WERI-Rb-1 (cell line): ENCODE data around the gene MAD1L1.

Experiments used
- DNase-seq: peaks from one replicate; pipeline ENCODE4 v3.0.0-alpha.2; 2020
- H3K27ac ChIP-seq: fragments of 250-450 bp; sonication (Bioruptor Pico); 2 replicates; pipeline ENCODE4 v1.5.1; 2020; ENCODE audit warnings: mild to moderate bottlenecking, moderate library complexity
- H3K27me3 ChIP-seq: fragments of 250-450 bp; sonication (Bioruptor Pico); 2 replicates; pipeline ENCODE4 v1.5.1; 2021; ENCODE audit warnings: mild to moderate bottlenecking, low read depth, moderate library complexity; ENCODE audit not compliant: insufficient read depth, severe bottlenecking
- H3K36me3 ChIP-seq: fragments of 250-450 bp; sonication (Bioruptor Pico); 2 replicates; pipeline ENCODE4 v1.5.1; 2020; ENCODE audit warnings: mild to moderate bottlenecking, moderate library complexity
- H3K4me3 ChIP-seq: 2 replicates; pipeline ENCODE4 v1.5.1; 2011; ENCODE audit warnings: low read depth, mild to moderate bottlenecking, control low read depth, low read length
- H3K9me3 ChIP-seq: fragments of 250-450 bp; sonication (Bioruptor Pico); 2 replicates; pipeline ENCODE4 v1.5.1; 2021; ENCODE audit warnings: mild to moderate bottlenecking, moderate library complexity; ENCODE audit not compliant: severe bottlenecking
- CTCF ChIP-seq: IDR thresholded peaks from 2 replicates; pipeline ENCODE4 v1.5.1; 2011; ENCODE audit warnings: low read depth, mild to moderate bottlenecking, control low read depth, inconsistent platforms, low read length

Gene MAD1L1

GRCh38 chr7:2098496-2098895 lies 134.2 kb downstream of the MAD1L1 start:
- no peak for DNase-seq
- Histone ChIP-seq H3K27ac (no peak overlapping the region), H3K9me3 (no peaks in the 10 kb centered on the region), H3K27me3 (no peaks in the 10 kb centered on the region), H3K4me3 (no peak overlapping the region), H3K36me3 (peaks cover 7% of the 10 kb centered on the region)
- TF ChIP-seq CTCF: no peak

GRCh38 chr7:2098056-2098455 lies 134.7 kb downstream of the MAD1L1 start:
- no peak for DNase-seq
- Histone ChIP-seq H3K9me3 (no peaks in the 10 kb centered on the region), H3K27me3 (no peaks in the 10 kb centered on the region), H3K36me3 (peaks cover 4% of the 10 kb centered on the region), H3K27ac (no peak overlapping the region), H3K4me3 (no peak overlapping the region)
- no peak for TF ChIP-seq CTCF

- DNase-seq: no peak
- H3K27ac ChIP-seq: no peak overlapping the region
- H3K36me3 ChIP-seq: no peaks in the 10 kb centered on the region; the same call in 1 of the 2 replicates
- H3K27me3 ChIP-seq: no peaks in the 10 kb centered on the region
- no peaks in the 10 kb centered on the region for H3K9me3 ChIP-seq
- TF ChIP-seq CTCF: no peak
- H3K4me3 ChIP-seq: no peak overlapping the region
Measured at GRCh38 chr7:2097492-2097891, 135.3 kb downstream of the MAD1L1 start.

- no peaks in the 10 kb centered on the region; the same call in 1 of the 2 replicates for H3K36me3 ChIP-seq
- no peaks in the 10 kb centered on the region for H3K27me3 ChIP-seq
- no peak for DNase-seq
- no peak overlapping the region for H3K4me3 ChIP-seq
- no peak for TF ChIP-seq CTCF
- H3K27ac ChIP-seq: no peak overlapping the region
- no peaks in the 10 kb centered on the region for H3K9me3 ChIP-seq
Measured at GRCh38 chr7:2096692-2097387, 135.9 kb downstream of the MAD1L1 start.

GRCh38 chr7:2095436-2095835 lies 137.3 kb downstream of the MAD1L1 start:
- H3K36me3 ChIP-seq: no peaks in the 10 kb centered on the region; the same call in 1 of the 2 replicates
- no peaks in the 10 kb centered on the region for H3K9me3 ChIP-seq

More at GRCh38 chr7:2095436-2095835, 137.3 kb downstream of the MAD1L1 start:
- no peak for TF ChIP-seq CTCF
- no peak overlapping the region for H3K27ac ChIP-seq
- DNase-seq: no peak
- no peak overlapping the region for H3K4me3 ChIP-seq
- H3K27me3 ChIP-seq: no peaks in the 10 kb centered on the region
